Suprapubic skin (tissue), 4 donors: Measurements from ENCODE around the gene PARD6B. TPM values are rescaled to one million over a fixed set of nuclear protein-coding genes. Genes with fewer than 3 reads are reported as not detected.

Experiments used
- DNase-seq, 2 donors: peaks; one replicate each; pipeline ENCODE4 v3.0.0-alpha.2; 2019; ENCODE audit warnings: low spot score in 2 of 2
- H3K27ac ChIP-seq: fragments of 200-600 bp; sonication (generic); one replicate; pipeline ENCODE4 v1.5.1; 2019
- H3K27me3 ChIP-seq: fragments of 200-600 bp; sonication (generic); one replicate; pipeline ENCODE4 v1.5.1; 2019
- H3K36me3 ChIP-seq: fragments of 200-600 bp; sonication (generic); one replicate; pipeline ENCODE4 v1.5.1; 2019
- H3K4me1 ChIP-seq: fragments of 200-600 bp; sonication (generic); one replicate; pipeline ENCODE4 v1.5.1; 2019
- H3K4me3 ChIP-seq: fragments of 200-600 bp; sonication (generic); one replicate; pipeline ENCODE4 v1.5.1; 2019; ENCODE audit warnings: mild to moderate bottlenecking
- H3K9me3 ChIP-seq: fragments of 200-600 bp; sonication (generic); one replicate; pipeline ENCODE4 v1.5.1; 2019
- EP300 ChIP-seq: sonication (generic); formaldehyde crosslinking; IDR thresholded peaks from one replicate; pipeline ENCODE4 v1.6.1; 2017; ENCODE audit warnings: antibody characterized with exemption
- POLR2A ChIP-seq, 2 donors: fragments of 450-650 bp; IDR thresholded peaks; one replicate each; pipeline ENCODE4 v1.6.1; 2017; ENCODE audit warnings: antibody characterized with exemption in 2 of 2, mild to moderate bottlenecking in 2 of 2, moderate library complexity in 2 of 2
- POLR2AphosphoS5 ChIP-seq, 3 donors: sonication (generic); formaldehyde crosslinking; IDR thresholded peaks; one replicate each; pipeline ENCODE4 v1.6.1; 2017; ENCODE audit warnings: antibody characterized with exemption in 3 of 3
- WGBS: methylation state at CpG from one replicate; pipeline ENCODE4 v1.1.5; 2018; 5-methylcytosine and 5-hydroxymethylcytosine counted together
- total RNA-seq, 4 donors: library from RNA; depleted of rRNA; stranded (reverse); fragments of >200 nt; gene quantifications; one replicate each; pipeline ENCODE4 v1.1.0, GENCODE V29; 2016
- TF ChIP-seq, protein P1 (sequence below), 2 donors: fragments of 200-600 bp in 1 of 2; fragments of 450-650 bp in 1 of 2; sonication (generic) in 1 of 2; IDR thresholded peaks; one replicate each; pipeline ENCODE4 v1.5.1; 2016 to 2019; ENCODE audit warnings: antibody characterized with exemption in 2 of 2, mild to moderate bottlenecking in 1 of 2, moderate library complexity in 1 of 2

PARD6B gene
- total RNA-seq, 4 donors from 2014 or later, result 7.6 to 10.3 (median 8.4) TPM

GRCh38 chr20:50754420-50754819 is 23.0 kb downstream of the PARD6B start:
- Histone ChIP-seq H3K36me3 (no peaks in the 10 kb centered on the region), H3K4me1 (no peaks in the 10 kb centered on the region), H3K9me3 (no peaks in the 10 kb centered on the region), H3K4me3 (no peak overlapping the region), H3K27ac (no peak overlapping the region), H3K27me3 (no peaks in the 10 kb centered on the region)
- 93% methylated on average over 4 of the region's 4 CpGs for WGBS
- no peak for TF ChIP-seq POLR2A (IDR thresholded peaks at IDR 0.05)
- no peak for TF ChIP-seq POLR2AphosphoS5 (IDR thresholded peaks at IDR 0.05)
- TF ChIP-seq, protein P1, sequence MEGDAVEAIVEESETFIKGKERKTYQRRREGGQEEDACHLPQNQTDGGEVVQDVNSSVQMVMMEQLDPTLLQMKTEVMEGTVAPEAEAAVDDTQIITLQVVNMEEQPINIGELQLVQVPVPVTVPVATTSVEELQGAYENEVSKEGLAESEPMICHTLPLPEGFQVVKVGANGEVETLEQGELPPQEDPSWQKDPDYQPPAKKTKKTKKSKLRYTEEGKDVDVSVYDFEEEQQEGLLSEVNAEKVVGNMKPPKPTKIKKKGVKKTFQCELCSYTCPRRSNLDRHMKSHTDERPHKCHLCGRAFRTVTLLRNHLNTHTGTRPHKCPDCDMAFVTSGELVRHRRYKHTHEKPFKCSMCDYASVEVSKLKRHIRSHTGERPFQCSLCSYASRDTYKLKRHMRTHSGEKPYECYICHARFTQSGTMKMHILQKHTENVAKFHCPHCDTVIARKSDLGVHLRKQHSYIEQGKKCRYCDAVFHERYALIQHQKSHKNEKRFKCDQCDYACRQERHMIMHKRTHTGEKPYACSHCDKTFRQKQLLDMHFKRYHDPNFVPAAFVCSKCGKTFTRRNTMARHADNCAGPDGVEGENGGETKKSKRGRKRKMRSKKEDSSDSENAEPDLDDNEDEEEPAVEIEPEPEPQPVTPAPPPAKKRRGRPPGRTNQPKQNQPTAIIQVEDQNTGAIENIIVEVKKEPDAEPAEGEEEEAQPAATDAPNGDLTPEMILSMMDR (IDR thresholded peaks at IDR 0.05), result no peak
- TF ChIP-seq EP300, result no peak
- DNase-seq, result no peak

GRCh38 chr20:50756447-50756846 is 25.1 kb downstream of the PARD6B start:
- no peaks in the 10 kb centered on the region for H3K27me3 ChIP-seq
- no peak for TF ChIP-seq POLR2AphosphoS5 (IDR thresholded peaks at IDR 0.05)
- TF ChIP-seq EP300, result no peak
- TF ChIP-seq, protein P1 (IDR thresholded peaks at IDR 0.05), result no peak
- TF ChIP-seq POLR2A (IDR thresholded peaks at IDR 0.05), result no peak
- no peaks in the 10 kb centered on the region for H3K36me3 ChIP-seq
- no peak overlapping the region for H3K4me3 ChIP-seq
- 71% methylated on average over 2 of the region's 2 CpGs for WGBS
- no peak overlapping the region for H3K27ac ChIP-seq
- no peaks in the 10 kb centered on the region for H3K9me3 ChIP-seq
- no peak for DNase-seq
- peaks cover 5% of the 10 kb centered on the region for H3K4me1 ChIP-seq

DNA sequence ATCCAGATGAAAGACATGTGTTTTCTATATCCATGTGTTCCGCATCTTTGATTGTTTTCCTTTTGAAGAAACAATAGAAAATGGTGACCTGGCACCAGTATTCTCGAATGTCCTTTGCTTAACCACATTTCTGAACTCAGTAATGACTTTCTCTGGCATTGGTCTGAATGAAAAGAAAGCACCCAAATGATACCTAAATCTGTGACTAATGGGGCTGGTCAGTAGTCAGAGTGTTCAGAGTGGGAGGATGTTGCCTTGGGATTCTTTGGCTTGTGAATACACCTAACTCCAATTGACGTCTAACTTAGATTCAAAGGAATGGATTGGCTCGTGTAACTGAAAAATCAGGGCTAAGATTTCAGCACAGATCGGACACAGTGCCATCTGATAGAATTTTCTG is 27.1 kb downstream of the PARD6B start:
- peaks cover 22% of the 10 kb centered on the region for H3K4me1 ChIP-seq
- H3K4me3 ChIP-seq, result no peak overlapping the region
- DNase-seq, result no peak
- WGBS, result 74% methylated on average over 5 of the region's 5 CpGs
- no peaks in the 10 kb centered on the region for H3K36me3 ChIP-seq
- TF ChIP-seq, protein P1 (IDR thresholded peaks at IDR 0.05), result no peak
- TF ChIP-seq EP300, result no peak
- TF ChIP-seq POLR2A (IDR thresholded peaks at IDR 0.05), result no peak
- TF ChIP-seq POLR2AphosphoS5 (IDR thresholded peaks at IDR 0.05), result no peak
- no peak overlapping the region for H3K27ac ChIP-seq
- H3K9me3 ChIP-seq, result no peaks in the 10 kb centered on the region
- no peaks in the 10 kb centered on the region for H3K27me3 ChIP-seq

DNA sequence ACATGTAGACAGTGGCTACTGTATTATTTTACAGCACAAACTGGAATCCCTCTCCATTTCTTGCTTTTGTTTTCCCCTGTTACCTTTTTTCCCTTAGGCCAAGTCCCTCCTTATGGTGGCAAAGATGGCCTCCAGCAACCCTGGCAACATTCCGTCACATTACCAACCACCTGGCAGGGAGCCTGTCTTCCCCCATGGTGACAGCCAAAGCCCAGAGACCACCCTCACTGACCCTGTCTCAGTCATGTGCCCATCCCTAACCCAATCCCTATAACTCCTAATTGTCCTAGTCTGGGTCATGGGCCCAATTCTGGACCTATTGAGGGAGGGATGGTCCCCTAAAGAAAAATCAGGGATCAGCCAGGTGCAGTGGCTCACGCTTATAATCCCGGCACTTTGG is 27.6 kb downstream of the PARD6B start:
- no peak for DNase-seq
- H3K9me3 ChIP-seq, result no peaks in the 10 kb centered on the region

GRCh38 chr20:50759678-50760077 is 28.3 kb downstream of the PARD6B start:
- WGBS, result 91% methylated on average over 5 of the region's 5 CpGs
- TF ChIP-seq POLR2AphosphoS5 (IDR thresholded peaks at IDR 0.05) (no peak), EP300 (no peak), POLR2A (IDR thresholded peaks at IDR 0.05) (no peak)
- TF ChIP-seq, protein P1 (IDR thresholded peaks at IDR 0.05), result no peak
- Histone ChIP-seq H3K27me3 (no peaks in the 10 kb centered on the region), H3K9me3 (no peaks in the 10 kb centered on the region), H3K4me1 (peaks cover 22% of the 10 kb centered on the region), H3K36me3 (no peaks in the 10 kb centered on the region), H3K27ac (no peak overlapping the region), H3K4me3 (no peak overlapping the region)
- no peak for DNase-seq

More for the DNA sequence above, 27.6 kb downstream of the PARD6B start:
- Histone ChIP-seq H3K27ac (no peak overlapping the region), H3K4me1 (peaks cover 22% of the 10 kb centered on the region), H3K4me3 (no peak overlapping the region), H3K36me3 (no peaks in the 10 kb centered on the region), H3K27me3 (no peaks in the 10 kb centered on the region)
- TF ChIP-seq EP300 (no peak), POLR2A (IDR thresholded peaks at IDR 0.05) (no peak), POLR2AphosphoS5 (IDR thresholded peaks at IDR 0.05) (no peak)
- TF ChIP-seq, protein P1 (IDR thresholded peaks at IDR 0.05), result no peak
- WGBS, result 89% methylated on average over 3 of the region's 3 CpGs
